Ecto neural progenitor cell (in vitro differentiated cells): Measurements from ENCODE around the gene CADM1.

Experiments used
- DNase-seq: peaks from one replicate; pipeline ENCODE4 v3.0.0-alpha.2; 2018; ENCODE audit warnings: low spot score

Gene CADM1

GRCh38 chr11:115398333-115399080 is 105.7 kb downstream of the CADM1 start:
- no peak for DNase-seq

GRCh38 chr11:115396533-115396932 is 107.7 kb downstream of the CADM1 start:
- no peak for DNase-seq

- DNase-seq: no peak
These were observed 110.3 kb downstream of the CADM1 start for GRCh38 chr11:115393950-115394349.

- peak; percentile 52 for DNase-seq
These were observed 112.6 kb downstream of the CADM1 start for GRCh38 chr11:115391598-115391997.

GRCh38 chr11:115391160-115391559 is 113.1 kb downstream of the CADM1 start:
- no peak for DNase-seq

GRCh38 chr11:115390441-115390840 is 113.8 kb downstream of the CADM1 start:
- no peak for DNase-seq

GRCh38 chr11:115389790-115390189 is 114.4 kb downstream of the CADM1 start:
- DNase-seq: no peak

GRCh38 chr11:115385226-115385625 is 119.0 kb downstream of the CADM1 start:
- DNase-seq: no peak

- no peak for DNase-seq
These were observed 120.0 kb downstream of the CADM1 start for GRCh38 chr11:115384236-115384635.

GRCh38 chr11:115383431-115383830 is 120.8 kb downstream of the CADM1 start:
- DNase-seq: no peak

GRCh38 chr11:115379528-115379927 is 124.7 kb downstream of the CADM1 start:
- no peak for DNase-seq

GRCh38 chr11:115378557-115378956 is 125.7 kb downstream of the CADM1 start:
- DNase-seq: no peak

- DNase-seq: no peak
These were observed 126.3 kb downstream of the CADM1 start for GRCh38 chr11:115377882-115378296.

- no peak for DNase-seq
These were observed 135.6 kb downstream of the CADM1 start for GRCh38 chr11:115368616-115369015.

- DNase-seq: no peak
These were observed 137.4 kb downstream of the CADM1 start for GRCh38 chr11:115366826-115367225.

GRCh38 chr11:115365907-115366306 is 138.3 kb downstream of the CADM1 start:
- no peak for DNase-seq

- no peak for DNase-seq
These were observed 139.3 kb downstream of the CADM1 start for GRCh38 chr11:115364896-115365295.

GRCh38 chr11:115363921-115364320 is 140.3 kb downstream of the CADM1 start:
- DNase-seq: no peak

GRCh38 chr11:115363426-115363825 is 140.8 kb downstream of the CADM1 start:
- DNase-seq: no peak

GRCh38 chr11:115362997-115363396 is 141.2 kb downstream of the CADM1 start:
- no peak for DNase-seq

GRCh38 chr11:115361025-115361424 is 143.2 kb downstream of the CADM1 start:
- DNase-seq: no peak

GRCh38 chr11:115360186-115360824 is 143.9 kb downstream of the CADM1 start:
- no peak for DNase-seq

GRCh38 chr11:115357066-115357465 is 147.1 kb downstream of the CADM1 start:
- DNase-seq: no peak
